Activated naive CD4-positive, alpha-beta T cell treated with anti-CD3 and anti-CD28 coated beads, Interleukin-2, amount 10 ng/mL, durations not matched to agents 7 days and 5 days (primary cell): Measurements from ENCODE around the gene SNX10.

Experiments
- CTCF ChIA-PET: fragments of 350-600 bp; sonication (Branson Sonifier 250); formaldehyde crosslinking; loops from one replicate; lab custom pipeline; 2021; ENCODE audit warnings: antibody characterized with exemption; lab: Charles Lee
- DNase-seq: peaks from one replicate; pipeline ENCODE4 v3.0.0-alpha.2; 2020
- H3K27ac Mint-ChIP-seq: one replicate; pipeline ENCODE4 v1.8.0; 2021; ENCODE audit warnings: mild to moderate bottlenecking, moderate library complexity, mixed read lengths
- H3K27me3 Mint-ChIP-seq: one replicate; pipeline ENCODE4 v1.8.0; 2021; ENCODE audit warnings: mild to moderate bottlenecking, mixed read lengths
- H3K36me3 Mint-ChIP-seq: one replicate; pipeline ENCODE4 v1.8.0; 2021; ENCODE audit warnings: mixed read lengths
- H3K4me1 Mint-ChIP-seq: one replicate; pipeline ENCODE4 v1.8.0; 2021; ENCODE audit warnings: mixed read lengths
- H3K4me3 Mint-ChIP-seq: one replicate; pipeline ENCODE4 v1.8.0; 2021; ENCODE audit warnings: mild to moderate bottlenecking, moderate library complexity, mixed read lengths
- H3K9me3 Mint-ChIP-seq: one replicate; pipeline ENCODE4 v1.8.0; 2021; ENCODE audit warnings: mixed read lengths

SNX10 gene

GRCh38 chr7:26307226-26307625 is 15.6 kb downstream of the SNX10 start:
- Mint-ChIP-seq H3K4me1 (peaks cover 19% of the 10 kb centered on the region), H3K36me3 (peaks cover 25% of the 10 kb centered on the region), H3K4me3 (no peak overlapping the region), H3K27ac (no peak overlapping the region), H3K27me3 (no peaks in the 10 kb centered on the region), H3K9me3 (no peaks in the 10 kb centered on the region)
- CTCF ChIA-PET, result interaction anchor here (0.5 kb wide), 1 partner anchor 22 kb away, joined by 3 read pairs; no protein-coding TSS in a partner anchor
- DNase-seq, result no peak

GRCh38 chr7:26307791-26308190 is 16.1 kb downstream of the SNX10 start:
- H3K4me3 Mint-ChIP-seq, result no peak overlapping the region
- CTCF ChIA-PET, result interaction anchor here (0.8 kb wide), 1 partner anchor 58 kb away, joined by 3 read pairs; no protein-coding TSS in a partner anchor
- peaks cover 19% of the 10 kb centered on the region for H3K4me1 Mint-ChIP-seq
- peaks cover 19% of the 10 kb centered on the region for H3K36me3 Mint-ChIP-seq
- H3K27me3 Mint-ChIP-seq, result no peaks in the 10 kb centered on the region
- H3K27ac Mint-ChIP-seq, result no peak overlapping the region
- H3K9me3 Mint-ChIP-seq, result no peaks in the 10 kb centered on the region
- no peak for DNase-seq

- DNase-seq, result no peak
- Mint-ChIP-seq H3K9me3 (no peaks in the 10 kb centered on the region), H3K27me3 (no peaks in the 10 kb centered on the region), H3K36me3 (peaks cover 14% of the 10 kb centered on the region), H3K27ac (no peak overlapping the region), H3K4me3 (no peak overlapping the region), H3K4me1 (peaks cover 19% of the 10 kb centered on the region)
- CTCF ChIA-PET, result interaction anchor here (0.8 kb wide), 1 partner anchor 57 kb away, joined by 3 read pairs; no protein-coding TSS in a partner anchor
Observed at GRCh38 chr7:26308551-26308950, 16.9 kb downstream of the SNX10 start.

GRCh38 chr7:26309089-26309488 is 17.4 kb downstream of the SNX10 start:
- H3K4me3 Mint-ChIP-seq, result no peak overlapping the region
- CTCF ChIA-PET, result no interaction called here

GRCh38 chr7:26311798-26312197 is 20.1 kb downstream of the SNX10 start:
- Mint-ChIP-seq H3K9me3 (no peaks in the 10 kb centered on the region), H3K27ac (no peak overlapping the region), H3K27me3 (no peaks in the 10 kb centered on the region), H3K36me3 (peaks cover 9% of the 10 kb centered on the region), H3K4me1 (peaks cover 5% of the 10 kb centered on the region), H3K4me3 (no peak overlapping the region)
- no peak for DNase-seq
- CTCF ChIA-PET, result no interaction called here

More at GRCh38 chr7:26309089-26309488, 17.4 kb downstream of the SNX10 start:
- H3K9me3 Mint-ChIP-seq, result no peaks in the 10 kb centered on the region
- DNase-seq, result no peak
- H3K4me1 Mint-ChIP-seq, result peaks cover 19% of the 10 kb centered on the region
- H3K36me3 Mint-ChIP-seq, result peaks cover 14% of the 10 kb centered on the region
- no peaks in the 10 kb centered on the region for H3K27me3 Mint-ChIP-seq
- H3K27ac Mint-ChIP-seq, result no peak overlapping the region

- H3K27ac Mint-ChIP-seq, result no peak overlapping the region
- H3K4me3 Mint-ChIP-seq, result no peak overlapping the region
- CTCF ChIA-PET, result no interaction called here
- H3K4me1 Mint-ChIP-seq, result peaks cover 2% of the 10 kb centered on the region
- DNase-seq, result no peak
- H3K27me3 Mint-ChIP-seq, result no peaks in the 10 kb centered on the region
- no peaks in the 10 kb centered on the region for H3K9me3 Mint-ChIP-seq
- no peaks in the 10 kb centered on the region for H3K36me3 Mint-ChIP-seq
Observed at GRCh38 chr7:26317211-26317610, 25.5 kb downstream of the SNX10 start.

GRCh38 chr7:26318921-26319320 is 27.3 kb downstream of the SNX10 start:
- H3K4me1 Mint-ChIP-seq, result peaks cover 2% of the 10 kb centered on the region

GRCh38 chr7:26319636-26320035 is 28.0 kb downstream of the SNX10 start:
- no peak for DNase-seq
- CTCF ChIA-PET, result no interaction called here
- no peaks in the 10 kb centered on the region for H3K9me3 Mint-ChIP-seq
- H3K4me3 Mint-ChIP-seq, result no peak overlapping the region
- H3K36me3 Mint-ChIP-seq, result no peaks in the 10 kb centered on the region
- H3K4me1 Mint-ChIP-seq, result no peaks in the 10 kb centered on the region
- H3K27ac Mint-ChIP-seq, result no peak overlapping the region
- no peaks in the 10 kb centered on the region for H3K27me3 Mint-ChIP-seq

More at GRCh38 chr7:26318921-26319320, 27.3 kb downstream of the SNX10 start:
- DNase-seq, result no peak
- Mint-ChIP-seq H3K4me3 (no peak overlapping the region), H3K36me3 (no peaks in the 10 kb centered on the region), H3K9me3 (no peaks in the 10 kb centered on the region), H3K27ac (no peak overlapping the region), H3K27me3 (no peaks in the 10 kb centered on the region)
- CTCF ChIA-PET, result interaction anchor here (1.1 kb wide), 1 partner anchor 122 kb away, joined by 3 read pairs; no protein-coding TSS in a partner anchor

- no peaks in the 10 kb centered on the region for H3K27me3 Mint-ChIP-seq
- H3K4me1 Mint-ChIP-seq, result no peaks in the 10 kb centered on the region
- no peak overlapping the region for H3K27ac Mint-ChIP-seq
- no peaks in the 10 kb centered on the region for H3K9me3 Mint-ChIP-seq
- H3K4me3 Mint-ChIP-seq, result no peak overlapping the region
- no peak for DNase-seq
- no peaks in the 10 kb centered on the region for H3K36me3 Mint-ChIP-seq
- CTCF ChIA-PET, result no interaction called here
Observed at GRCh38 chr7:26320878-26321277, 29.2 kb downstream of the SNX10 start.

- H3K27me3 Mint-ChIP-seq, result no peaks in the 10 kb centered on the region
- DNase-seq, result no peak
- H3K4me3 Mint-ChIP-seq, result no peak overlapping the region
- CTCF ChIA-PET, result no interaction called here
- no peaks in the 10 kb centered on the region for H3K9me3 Mint-ChIP-seq
- no peaks in the 10 kb centered on the region for H3K4me1 Mint-ChIP-seq
- H3K36me3 Mint-ChIP-seq, result no peaks in the 10 kb centered on the region
- H3K27ac Mint-ChIP-seq, result no peak overlapping the region
Observed at GRCh38 chr7:26321435-26321834, 29.8 kb downstream of the SNX10 start.

- Mint-ChIP-seq H3K27ac (no peak overlapping the region), H3K4me3 (no peak overlapping the region), H3K4me1 (peaks cover 7% of the 10 kb centered on the region), H3K9me3 (no peaks in the 10 kb centered on the region), H3K36me3 (peaks cover 11% of the 10 kb centered on the region), H3K27me3 (no peaks in the 10 kb centered on the region)
- no peak for DNase-seq
- CTCF ChIA-PET, result no interaction called here
Observed at GRCh38 chr7:26326211-26326610, 34.5 kb downstream of the SNX10 start.

- Mint-ChIP-seq H3K9me3 (no peaks in the 10 kb centered on the region), H3K4me3 (no peak overlapping the region), H3K27ac (no peak overlapping the region), H3K27me3 (no peaks in the 10 kb centered on the region), H3K36me3 (peaks cover 15% of the 10 kb centered on the region), H3K4me1 (peaks cover 7% of the 10 kb centered on the region)
- CTCF ChIA-PET, result no interaction called here
- no peak for DNase-seq
Observed at GRCh38 chr7:26328498-26329390, 37.1 kb downstream of the SNX10 start.

- Mint-ChIP-seq H3K27ac (no peak overlapping the region), H3K4me3 (no peak overlapping the region), H3K36me3 (peaks cover 15% of the 10 kb centered on the region), H3K4me1 (peaks cover 13% of the 10 kb centered on the region), H3K9me3 (no peaks in the 10 kb centered on the region), H3K27me3 (no peaks in the 10 kb centered on the region)
- CTCF ChIA-PET, result no interaction called here
- DNase-seq, result no peak
Observed at GRCh38 chr7:26329520-26330255, 38.0 kb downstream of the SNX10 start.

- H3K9me3 Mint-ChIP-seq, result no peaks in the 10 kb centered on the region
- H3K27me3 Mint-ChIP-seq, result no peaks in the 10 kb centered on the region
- peaks cover 25% of the 10 kb centered on the region for H3K4me1 Mint-ChIP-seq
- no peak for DNase-seq
- H3K36me3 Mint-ChIP-seq, result peaks cover 22% of the 10 kb centered on the region
- CTCF ChIA-PET, result interaction anchor here (0.6 kb wide), 1 partner anchor 1524 kb away, joined by 4 read pairs; no protein-coding TSS in a partner anchor
- no peak overlapping the region for H3K27ac Mint-ChIP-seq
- H3K4me3 Mint-ChIP-seq, result no peak overlapping the region
Observed at GRCh38 chr7:26331113-26331512, 39.5 kb downstream of the SNX10 start.
